Caco-2 (cell line): ENCODE measurements around the gene CASZ1. TPM values are rescaled to one million over a fixed set of nuclear protein-coding genes. Genes with fewer than 3 reads are reported as not detected.
A peak's percentile ranks its signal among the peaks of the same experiment; 100 is the strongest.

Source experiments
- BruUV-seq: library from RNA; stranded (reverse); fragments of 400-500 nt; replicated peaks from 2 replicates; lab custom pipeline; 2021; lab: Mats Ljungman, UMichigan
- CTCF ChIA-PET: fragments of 300-600 bp; sonication (Branson Sonifier 250); formaldehyde crosslinking; loops from one replicate; lab custom pipeline; 2022; ENCODE audit warnings: antibody characterized with exemption; lab: Charles Lee
- POLR2A ChIA-PET: fragments of 300-600 bp; sonication (Branson Sonifier 250); formaldehyde crosslinking; loops from one replicate; lab custom pipeline; 2022; ENCODE audit warnings: antibody characterized with exemption; lab: Charles Lee
- DNase-seq, 2 experiments: peaks; one replicate each; pipeline versions ENCODE4 v3.0.0 to v3.0.0-alpha.2; 2020 to 2022
- H3K27me3 ChIP-seq: replicated peaks from 2 replicates; pipeline ENCODE4 v1.6.0; 2011; ENCODE audit warnings: low read length; ENCODE audit not compliant: control insufficient read depth, insufficient read depth
- H3K36me3 ChIP-seq: 2 replicates; pipeline ENCODE4 v1.5.1; 2011; ENCODE audit warnings: low read length; ENCODE audit not compliant: control insufficient read depth, insufficient read depth
- H3K4me1 ChIP-seq: fragments of 250-450 bp; sonication (Bioruptor Pico); 2 replicates; pipeline ENCODE4 v1.5.1; 2020; ENCODE audit warnings: mild to moderate bottlenecking
- H3K4me3 ChIP-seq: 2 replicates; pipeline ENCODE4 v1.5.1; 2011; ENCODE audit warnings: low read depth, mild to moderate bottlenecking, control low read depth, low read length
- H3K9me3 ChIP-seq: fragments of 250-450 bp; sonication (Bioruptor Pico); 2 replicates; pipeline ENCODE4 v1.5.1; 2020; ENCODE audit warnings: mild to moderate bottlenecking, moderate library complexity
- H3K27ac Mint-ChIP-seq: one replicate; pipeline ENCODE4 v1.8.0; 2022; ENCODE audit warnings: mixed read lengths; ENCODE audit not compliant: unreplicated experiment
- H3K27me3 Mint-ChIP-seq: one replicate; pipeline ENCODE4 v1.8.0; 2022; ENCODE audit warnings: mixed read lengths; ENCODE audit not compliant: insufficient read depth, unreplicated experiment
- H3K36me3 Mint-ChIP-seq: one replicate; pipeline ENCODE4 v1.8.0; 2022; ENCODE audit warnings: mild to moderate bottlenecking, mixed read lengths; ENCODE audit not compliant: insufficient read depth, unreplicated experiment
- H3K4me1 Mint-ChIP-seq: one replicate; pipeline ENCODE4 v1.8.0; 2022; ENCODE audit warnings: low read depth, mixed read lengths; ENCODE audit not compliant: unreplicated experiment
- H3K4me3 Mint-ChIP-seq: one replicate; pipeline ENCODE4 v1.8.0; 2022; ENCODE audit warnings: mild to moderate bottlenecking, moderate library complexity, mixed read lengths; ENCODE audit not compliant: unreplicated experiment
- H3K9me3 Mint-ChIP-seq: one replicate; pipeline ENCODE4 v1.8.0; 2022; ENCODE audit warnings: mixed read lengths; ENCODE audit not compliant: unreplicated experiment
- intact Hi-C: fragments of 100-400 bp; cut with micrococcal nuclease; formaldehyde crosslinking; loops from one replicate; pipeline ENCODE4 v1.10.0; 2022; ENCODE audit not compliant: unreplicated experiment
- total RNA-seq: library from RNA; stranded (reverse); gene quantifications from 2 replicates; pipeline ENCODE4 v1.2.3, GENCODE V29; 2022
- TF ChIP-seq, protein P1 (sequence below), 2 experiments: fragments of 200-600 bp in 1 of 2; IDR thresholded peaks; 1 replicate in 1 of 2; 2 replicates in 1 of 2; pipeline versions ENCODE4 v1.5.1 to v1.8.0; 2011 to 2022; ENCODE audit warnings: antibody characterized with exemption in 1 of 2, control low read depth in 1 of 2, inconsistent platforms in 1 of 2, low read depth in 1 of 2, low read length in 1 of 2, mild to moderate bottlenecking in 1 of 2, moderate library complexity in 1 of 2; ENCODE audit not compliant: insufficient read depth in 1 of 2, severe bottlenecking in 1 of 2, unreplicated experiment in 1 of 2

The CASZ1 gene
- total RNA-seq, 1 experiment from 2014 or later = 10.9 TPM

DNA sequence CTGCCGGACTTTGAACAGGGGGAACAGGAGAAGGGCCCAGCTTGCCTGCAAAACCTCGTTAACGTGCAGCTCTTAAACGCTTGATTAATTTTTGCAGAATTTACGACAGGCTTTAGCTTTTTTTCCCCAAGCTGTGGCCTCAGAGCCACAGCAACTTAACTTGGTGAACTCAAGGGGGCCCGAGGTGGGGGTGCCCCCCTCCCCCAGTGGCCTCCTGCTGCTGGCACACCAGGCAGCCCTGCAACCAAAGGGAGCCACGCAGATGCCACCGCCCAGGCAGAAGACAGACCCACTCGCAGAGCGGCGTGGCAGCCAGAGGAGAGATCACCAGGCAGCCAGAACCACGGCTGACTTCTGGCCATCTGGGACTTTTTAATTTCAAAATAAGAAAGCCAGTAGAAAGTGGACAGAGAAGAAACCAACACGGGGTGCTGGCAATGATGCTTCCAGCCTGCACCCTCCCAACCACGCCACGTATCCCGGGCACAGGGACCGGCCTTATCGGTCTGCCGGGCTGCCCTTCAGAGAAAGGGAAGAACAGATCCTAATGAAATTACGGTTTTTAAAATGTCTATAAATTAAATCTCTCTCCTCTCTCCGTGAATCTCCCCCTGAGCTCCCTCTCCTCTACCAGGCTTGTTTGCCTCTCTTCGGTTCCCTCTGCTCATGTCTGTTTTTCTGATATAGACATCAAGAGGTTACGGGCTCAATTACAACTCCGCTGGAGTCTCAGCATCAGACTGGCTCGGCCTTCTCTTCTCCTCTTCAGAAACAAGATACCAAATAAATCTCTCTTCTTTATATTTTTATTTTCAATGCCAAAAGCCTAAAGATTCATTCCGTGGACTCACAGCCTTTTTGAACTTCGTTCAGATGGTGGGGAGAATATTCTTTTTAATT is 6.4 kb downstream of the CASZ1 start:
- CTCF ChIA-PET = no interaction called here
- DNase-seq = no peak
- Mint-ChIP-seq H3K27ac (no peak overlapping the region), H3K27me3 (peaks cover 15% of the 10 kb centered on the region), H3K36me3 (no peaks in the 10 kb centered on the region), H3K9me3 (no peaks in the 10 kb centered on the region), H3K4me3 (no peak overlapping the region), H3K4me1 (peaks cover 3% of the 10 kb centered on the region)
- Histone ChIP-seq H3K36me3 (no peaks in the 10 kb centered on the region), H3K4me3 (no peak overlapping the region), H3K4me1 (no peaks in the 10 kb centered on the region), H3K9me3 (no peaks in the 10 kb centered on the region), H3K27me3 (no peaks in the 10 kb centered on the region)
- POLR2A ChIA-PET = no interaction called here
- intact Hi-C loops = loop anchor here (5.0 kb wide), 2 partner anchors 98 to 278 kb away; no protein-coding TSS in a partner anchor
- no TSS peak for BruUV-seq
- TF ChIP-seq, protein P1, sequence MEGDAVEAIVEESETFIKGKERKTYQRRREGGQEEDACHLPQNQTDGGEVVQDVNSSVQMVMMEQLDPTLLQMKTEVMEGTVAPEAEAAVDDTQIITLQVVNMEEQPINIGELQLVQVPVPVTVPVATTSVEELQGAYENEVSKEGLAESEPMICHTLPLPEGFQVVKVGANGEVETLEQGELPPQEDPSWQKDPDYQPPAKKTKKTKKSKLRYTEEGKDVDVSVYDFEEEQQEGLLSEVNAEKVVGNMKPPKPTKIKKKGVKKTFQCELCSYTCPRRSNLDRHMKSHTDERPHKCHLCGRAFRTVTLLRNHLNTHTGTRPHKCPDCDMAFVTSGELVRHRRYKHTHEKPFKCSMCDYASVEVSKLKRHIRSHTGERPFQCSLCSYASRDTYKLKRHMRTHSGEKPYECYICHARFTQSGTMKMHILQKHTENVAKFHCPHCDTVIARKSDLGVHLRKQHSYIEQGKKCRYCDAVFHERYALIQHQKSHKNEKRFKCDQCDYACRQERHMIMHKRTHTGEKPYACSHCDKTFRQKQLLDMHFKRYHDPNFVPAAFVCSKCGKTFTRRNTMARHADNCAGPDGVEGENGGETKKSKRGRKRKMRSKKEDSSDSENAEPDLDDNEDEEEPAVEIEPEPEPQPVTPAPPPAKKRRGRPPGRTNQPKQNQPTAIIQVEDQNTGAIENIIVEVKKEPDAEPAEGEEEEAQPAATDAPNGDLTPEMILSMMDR (IDR thresholded peaks at IDR 0.05; ENCODE audit: insufficient read depth in 1 of 2, low read depth in 1 of 2, low read length in 1 of 2, severe bottlenecking in 1 of 2, unreplicated experiment in 1 of 2) = no peak

- Histone ChIP-seq H3K4me3 (no peak overlapping the region), H3K9me3 (no peaks in the 10 kb centered on the region), H3K36me3 (no peaks in the 10 kb centered on the region), H3K27me3 (no peaks in the 10 kb centered on the region), H3K4me1 (no peaks in the 10 kb centered on the region)
- Mint-ChIP-seq H3K9me3 (no peaks in the 10 kb centered on the region), H3K4me1 (no peaks in the 10 kb centered on the region), H3K27ac (no peak overlapping the region), H3K4me3 (no peak overlapping the region), H3K27me3 (peaks cover 16% of the 10 kb centered on the region), H3K36me3 (no peaks in the 10 kb centered on the region)
- no TSS peak for BruUV-seq
- CTCF ChIA-PET = no interaction called here
- TF ChIP-seq, protein P1 (IDR thresholded peaks at IDR 0.05; ENCODE audit: insufficient read depth in 1 of 2, low read depth in 1 of 2, low read length in 1 of 2, severe bottlenecking in 1 of 2, unreplicated experiment in 1 of 2) = no peak
- no peak for DNase-seq
- POLR2A ChIA-PET = no interaction called here
- intact Hi-C loops = no loop called here
These were observed 7.2 kb downstream of the CASZ1 start for GRCh38 chr1:10789047-10789791.

- CTCF ChIA-PET = no interaction called here
- TF ChIP-seq, protein P1 (IDR thresholded peaks at IDR 0.05; ENCODE audit: insufficient read depth in 1 of 2, low read depth in 1 of 2, low read length in 1 of 2, severe bottlenecking in 1 of 2, unreplicated experiment in 1 of 2) = peak in 1 of 2 experiments; percentile 37
- H3K27me3 Mint-ChIP-seq = peaks cover 18% of the 10 kb centered on the region
These were observed 7.8 kb downstream of the CASZ1 start for GRCh38 chr1:10788592-10789006.

More at GRCh38 chr1:10788592-10789006, 7.8 kb downstream of the CASZ1 start:
- peak in 1 of 2 experiments; percentile 30 for DNase-seq
- Mint-ChIP-seq H3K27ac (no peak overlapping the region), H3K4me3 (no peak overlapping the region), H3K4me1 (no peaks in the 10 kb centered on the region), H3K36me3 (no peaks in the 10 kb centered on the region), H3K9me3 (no peaks in the 10 kb centered on the region)
- Histone ChIP-seq H3K27me3 (no peaks in the 10 kb centered on the region), H3K9me3 (no peaks in the 10 kb centered on the region), H3K4me1 (no peaks in the 10 kb centered on the region), H3K36me3 (no peaks in the 10 kb centered on the region), H3K4me3 (no peak overlapping the region)
- POLR2A ChIA-PET = no interaction called here
- intact Hi-C loops = no loop called here
- BruUV-seq = no TSS peak
